Fibroblast of lung (primary cell): Measurements from ENCODE around the gene KIF25. TPM values are rescaled to one million over a fixed set of nuclear protein-coding genes. Genes with fewer than 3 reads are reported as not detected.

Experiments used
- DNase-seq, 2 donors: peaks; one replicate each; pipeline versions ENCODE4 v3.0.0 to v3.0.0-alpha.2; 2010; ENCODE audit warnings: low read depth in 2 of 2
- H2AFZ ChIP-seq: 2 replicates; pipeline ENCODE4 v1.5.1; 2012; ENCODE audit warnings: low read length, control low read depth, inconsistent platforms
- H3K27ac ChIP-seq: 2 replicates; pipeline ENCODE4 v1.5.1; 2011; ENCODE audit warnings: low read length, control low read depth; ENCODE audit not compliant: insufficient read depth
- H3K27me3 ChIP-seq: 2 replicates; pipeline ENCODE4 v1.5.1; 2011; ENCODE audit warnings: mild to moderate bottlenecking, low read length; ENCODE audit not compliant: control insufficient read depth, insufficient read depth
- H3K36me3 ChIP-seq: 2 replicates; pipeline ENCODE4 v1.5.1; 2011; ENCODE audit warnings: low read length; ENCODE audit not compliant: control insufficient read depth, insufficient read depth
- H3K4me1 ChIP-seq: 2 replicates; pipeline ENCODE4 v1.5.1; 2011; ENCODE audit warnings: low read length; ENCODE audit not compliant: control insufficient read depth, insufficient read depth; ENCODE audit errors: extremely low read depth
- H3K4me2 ChIP-seq: 2 replicates; pipeline ENCODE4 v1.5.1; 2011; ENCODE audit warnings: low read length, control low read depth; ENCODE audit not compliant: insufficient read depth; ENCODE audit errors: extremely low read depth
- H3K4me3 ChIP-seq, 4 experiments: fragments of 200-600 bp in 1 of 4; sonication (generic) in 1 of 4; replicated peaks in 1 of 4; 2 replicates each; pipeline ENCODE4 v1.5.1; 2011 to 2016; ENCODE audit warnings: low read length in 4 of 4, low read depth in 3 of 4, mild to moderate bottlenecking in 3 of 4, control low read depth in 2 of 4, inconsistent platforms in 1 of 4, mixed read lengths in 1 of 4; ENCODE audit not compliant: insufficient read depth in 1 of 4; ENCODE audit errors: control extremely low read depth in 1 of 4
- H3K79me2 ChIP-seq: 2 replicates; pipeline ENCODE4 v1.5.1; 2012; ENCODE audit warnings: mild to moderate bottlenecking, low read length, inconsistent platforms; ENCODE audit not compliant: control insufficient read depth, insufficient read depth
- H3K9ac ChIP-seq: 2 replicates; pipeline ENCODE4 v1.5.1; 2011; ENCODE audit warnings: mild to moderate bottlenecking, low read length, control low read depth; ENCODE audit not compliant: insufficient read depth
- H3K9me3 ChIP-seq: 2 replicates; pipeline ENCODE4 v1.5.1; 2012; ENCODE audit warnings: low read depth, low read length; ENCODE audit not compliant: control insufficient read depth, insufficient read depth
- H4K20me1 ChIP-seq: 2 replicates; pipeline ENCODE4 v1.5.1; 2011; ENCODE audit warnings: low read length; ENCODE audit not compliant: control insufficient read depth, insufficient read depth; ENCODE audit errors: extremely low read depth
- CTCF ChIP-seq, 2 donors: IDR thresholded peaks in 1 of 2; conservative IDR thresholded peaks in 1 of 2; 1 replicate in 1 of 2; 2 replicates in 1 of 2; pipeline ENCODE4 v1.5.1; 2011 to 2012; ENCODE audit warnings: low read length in 2 of 2, control low read depth in 1 of 2, inconsistent platforms in 1 of 2, low read depth in 1 of 2, mild to moderate bottlenecking in 1 of 2
- EZH2 ChIP-seq: IDR thresholded peaks from 2 replicates; pipeline ENCODE4 v1.5.1; 2012; ENCODE audit warnings: low read length, control low read depth, mild to moderate bottlenecking; ENCODE audit errors: missing control alignments
- polyA plus RNA-seq, 2 donors: library from polyadenylated mRNA; depleted of rRNA in 1 of 2; stranded (reverse) in 1 of 2; unstranded in 1 of 2; fragments of >200 nt; gene quantifications; 2 replicates each; pipeline ENCODE4 v1.2.1, GENCODE V29; 2011 to 2012; ENCODE audit warnings: missing spikeins in 1 of 2
- total RNA-seq: library from RNA; depleted of rRNA; stranded (reverse); fragments of >200 nt; gene quantifications from 2 replicates; pipeline ENCODE4 v1.2.1, GENCODE V29; 2014

KIF25 gene
- total and polyA plus RNA-seq, 2 donors (not counting 1 experiment from before 2014, with no cell fraction given), result 0.33 TPM; not detected in 1

GRCh38 chr6:168047841-168048723 is 50.6 kb downstream of the KIF25 start:
- H3K9me3 ChIP-seq, result no peaks in the 10 kb centered on the region
- H3K4me1 ChIP-seq, result no peaks in the 10 kb centered on the region
- H2AFZ ChIP-seq, result no peak overlapping the region
- H3K4me3 ChIP-seq, result no peak overlapping the region
- no peaks in the 10 kb centered on the region for H3K79me2 ChIP-seq
- no peaks in the 10 kb centered on the region for H4K20me1 ChIP-seq
- no peak for TF ChIP-seq EZH2
- no peak for TF ChIP-seq CTCF (conservative IDR thresholded peaks at IDR 0.05 in 1 of 2, IDR thresholded peaks at IDR 0.05 in 1 of 2; ENCODE audit: low read depth in 1 of 2, low read length in 2 of 2)
- H3K4me2 ChIP-seq, result no peak overlapping the region
- H3K36me3 ChIP-seq, result no peaks in the 10 kb centered on the region
- no peak overlapping the region for H3K9ac ChIP-seq
- no peak for DNase-seq
- no peak overlapping the region for H3K27ac ChIP-seq
- H3K27me3 ChIP-seq, result no peaks in the 10 kb centered on the region

- H3K4me1 ChIP-seq, result no peaks in the 10 kb centered on the region
- no peaks in the 10 kb centered on the region for H3K79me2 ChIP-seq
- no peak overlapping the region for H3K4me3 ChIP-seq
- H3K4me2 ChIP-seq, result no peak overlapping the region
- H3K9ac ChIP-seq, result no peak overlapping the region
- H3K27ac ChIP-seq, result no peak overlapping the region
- no peaks in the 10 kb centered on the region for H3K9me3 ChIP-seq
- no peak for DNase-seq
- no peaks in the 10 kb centered on the region for H3K27me3 ChIP-seq
- H3K36me3 ChIP-seq, result no peaks in the 10 kb centered on the region
- H2AFZ ChIP-seq, result no peak overlapping the region
- TF ChIP-seq EZH2, result no peak
- TF ChIP-seq CTCF (conservative IDR thresholded peaks at IDR 0.05 in 1 of 2, IDR thresholded peaks at IDR 0.05 in 1 of 2; ENCODE audit: low read depth in 1 of 2, low read length in 2 of 2), result no peak
- H4K20me1 ChIP-seq, result no peaks in the 10 kb centered on the region
Observed at GRCh38 chr6:168048724-168049025, 51.2 kb downstream of the KIF25 start.

GRCh38 chr6:168049277-168049676 is 51.8 kb downstream of the KIF25 start:
- H3K79me2 ChIP-seq, result no peaks in the 10 kb centered on the region
- no peaks in the 10 kb centered on the region for H3K4me1 ChIP-seq
- TF ChIP-seq EZH2, result no peak
- no peak for TF ChIP-seq CTCF (conservative IDR thresholded peaks at IDR 0.05 in 1 of 2, IDR thresholded peaks at IDR 0.05 in 1 of 2; ENCODE audit: low read depth in 1 of 2, low read length in 2 of 2)

More at GRCh38 chr6:168049277-168049676, 51.8 kb downstream of the KIF25 start:
- no peak overlapping the region for H2AFZ ChIP-seq
- H3K4me2 ChIP-seq, result no peak overlapping the region
- H3K4me3 ChIP-seq, result no peak overlapping the region
- H3K27me3 ChIP-seq, result no peaks in the 10 kb centered on the region
- H3K36me3 ChIP-seq, result no peaks in the 10 kb centered on the region
- no peaks in the 10 kb centered on the region for H4K20me1 ChIP-seq
- no peak for DNase-seq
- no peaks in the 10 kb centered on the region for H3K9me3 ChIP-seq
- no peak overlapping the region for H3K9ac ChIP-seq
- no peak overlapping the region for H3K27ac ChIP-seq
